GM12873 (cell line): Measurements from ENCODE around the gene MRPL27.

Experiments used
- TF ChIP-seq, protein P1 (sequence below): IDR thresholded peaks from 2 replicates; pipeline ENCODE4 v1.5.1; 2012; ENCODE audit warnings: low read depth, mild to moderate bottlenecking, moderate library complexity, low read length, control low read depth; ENCODE audit not compliant: insufficient read depth; ENCODE audit errors: missing control alignments

Gene MRPL27

GRCh38 chr17:50356892-50357510 is 16.0 kb downstream of the MRPL27 start:
- TF ChIP-seq, protein P1, sequence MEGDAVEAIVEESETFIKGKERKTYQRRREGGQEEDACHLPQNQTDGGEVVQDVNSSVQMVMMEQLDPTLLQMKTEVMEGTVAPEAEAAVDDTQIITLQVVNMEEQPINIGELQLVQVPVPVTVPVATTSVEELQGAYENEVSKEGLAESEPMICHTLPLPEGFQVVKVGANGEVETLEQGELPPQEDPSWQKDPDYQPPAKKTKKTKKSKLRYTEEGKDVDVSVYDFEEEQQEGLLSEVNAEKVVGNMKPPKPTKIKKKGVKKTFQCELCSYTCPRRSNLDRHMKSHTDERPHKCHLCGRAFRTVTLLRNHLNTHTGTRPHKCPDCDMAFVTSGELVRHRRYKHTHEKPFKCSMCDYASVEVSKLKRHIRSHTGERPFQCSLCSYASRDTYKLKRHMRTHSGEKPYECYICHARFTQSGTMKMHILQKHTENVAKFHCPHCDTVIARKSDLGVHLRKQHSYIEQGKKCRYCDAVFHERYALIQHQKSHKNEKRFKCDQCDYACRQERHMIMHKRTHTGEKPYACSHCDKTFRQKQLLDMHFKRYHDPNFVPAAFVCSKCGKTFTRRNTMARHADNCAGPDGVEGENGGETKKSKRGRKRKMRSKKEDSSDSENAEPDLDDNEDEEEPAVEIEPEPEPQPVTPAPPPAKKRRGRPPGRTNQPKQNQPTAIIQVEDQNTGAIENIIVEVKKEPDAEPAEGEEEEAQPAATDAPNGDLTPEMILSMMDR: no peak

DNA sequence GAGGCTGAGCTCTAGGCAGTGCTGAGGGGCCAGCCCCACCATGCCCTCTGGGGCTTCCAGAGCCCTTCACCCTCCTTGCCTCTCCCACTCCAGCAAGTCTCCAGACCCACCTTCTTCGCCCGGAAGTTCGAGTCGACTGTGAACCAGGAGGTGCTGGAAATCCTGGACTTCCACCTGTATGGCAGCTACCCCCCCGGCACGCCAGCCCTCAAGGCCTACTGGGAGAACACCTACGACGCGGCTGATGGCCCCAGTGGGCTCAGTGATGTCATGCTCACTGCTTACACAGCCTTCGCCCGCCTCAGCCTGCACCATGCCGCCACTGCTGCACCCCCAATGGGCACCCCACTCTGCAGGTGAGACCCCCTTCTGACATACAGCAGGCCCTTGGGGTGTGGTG is 16.6 kb downstream of the MRPL27 start:
- TF ChIP-seq, protein P1: no peak

- TF ChIP-seq, protein P1: no peak
Observed at GRCh38 chr17:50355701-50356341, 17.2 kb downstream of the MRPL27 start.

DNA sequence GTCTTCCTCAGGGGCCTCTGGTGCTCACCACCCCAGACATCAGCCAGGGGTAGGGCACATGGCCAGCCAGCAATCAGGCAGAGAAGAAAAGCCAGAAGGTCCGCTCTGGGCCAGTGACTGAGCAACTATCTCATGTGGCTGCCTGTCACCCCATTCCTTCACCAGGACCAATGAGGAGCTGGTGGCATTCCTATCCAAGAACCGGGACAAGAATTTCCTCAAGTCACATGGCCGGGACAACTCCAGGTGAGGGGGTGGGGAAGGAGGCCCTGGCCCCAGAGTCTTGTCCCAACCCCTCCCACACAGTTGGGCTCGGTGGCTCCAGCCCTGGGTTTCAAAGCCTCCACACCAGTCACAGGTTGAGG is 17.7 kb downstream of the MRPL27 start:
- TF ChIP-seq, protein P1: no peak

- TF ChIP-seq, protein P1: no peak
Observed at GRCh38 chr17:50354776-50355175, 18.2 kb downstream of the MRPL27 start.

GRCh38 chr17:50354198-50354597 is 18.8 kb downstream of the MRPL27 start:
- TF ChIP-seq, protein P1: no peak

DNA sequence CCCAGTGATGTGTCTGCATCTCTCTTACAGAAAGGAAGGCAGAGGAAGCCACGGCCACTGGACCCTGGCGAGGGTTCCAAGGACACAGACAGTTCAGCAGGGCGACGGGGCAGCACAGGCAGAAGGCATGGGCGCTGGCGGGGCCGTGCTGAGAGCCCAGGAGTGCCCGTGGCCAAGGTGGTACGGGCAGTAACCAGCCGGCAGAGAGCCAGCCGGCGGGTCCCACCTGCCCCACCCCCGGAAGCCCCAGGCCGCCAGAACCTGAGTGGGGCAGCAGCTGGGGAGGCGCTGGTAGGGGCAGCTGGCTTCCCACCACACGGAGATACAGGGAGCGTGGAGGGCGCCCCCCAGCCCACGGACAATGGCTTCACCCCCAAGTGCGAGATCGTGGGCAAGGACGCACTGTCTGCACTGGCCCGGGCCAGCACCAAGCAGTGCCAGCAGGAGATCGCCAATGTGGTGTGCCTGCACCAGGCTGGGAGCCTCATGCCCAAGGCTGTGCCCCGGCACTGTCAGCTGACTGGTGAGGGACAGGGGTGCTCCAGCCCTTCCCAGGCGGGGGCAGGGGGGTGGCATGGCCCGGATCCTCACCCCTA is 19.3 kb downstream of the MRPL27 start:
- TF ChIP-seq, protein P1: no peak
